Measurements from ENCODE around the gene VSIR.

VSIR gene

GRCh38 chr10:71819985-71820384 lies 46.7 kb upstream of the VSIR start:
- H3K36me3 ChIP-seq (ENCODE audit: insufficient read depth, low read length), result peaks cover 84% of the 10 kb centered on the region; the same call in 1 of the 2 replicates
- no peak overlapping the region for H2AFZ ChIP-seq (ENCODE audit: low read length)
- peaks cover 8% of the 10 kb centered on the region for H3K4me1 ChIP-seq (ENCODE audit: insufficient read depth, low read length, poor library complexity, severe bottlenecking)
- TF ChIP-seq CTCF (conservative IDR thresholded peaks at IDR 0.05; ENCODE audit: low read length) (no peak), EZH2phosphoT487 (IDR thresholded peaks at IDR 0.05; ENCODE audit: borderline replicate concordance) (no peak)
- no peak overlapping the region for H3K4me3 ChIP-seq (ENCODE audit: low read length, poor library complexity, severe bottlenecking)
- H3K79me2 ChIP-seq (ENCODE audit: insufficient read depth, low read length), result no peaks in the 10 kb centered on the region
- no peak overlapping the region for H3K4me2 ChIP-seq (ENCODE audit: low read depth, low read length, poor library complexity, severe bottlenecking)
- H4K20me1 ChIP-seq (ENCODE audit: insufficient read depth, low read length, poor library complexity, severe bottlenecking), result no peaks in the 10 kb centered on the region
- no peaks in the 10 kb centered on the region for H3K27me3 ChIP-seq (ENCODE audit: insufficient read depth, low read length, poor library complexity, severe bottlenecking)
- H3K9me2 ChIP-seq (replicated peaks; ENCODE audit: low read depth, low read length), result no peaks in the 10 kb centered on the region
- H3F3A ChIP-seq (ENCODE audit: low read depth), result no peaks in the 10 kb centered on the region
- H3K9ac ChIP-seq (ENCODE audit: low read depth, low read length, poor library complexity, severe bottlenecking), result no peak overlapping the region
- H3K9me3 ChIP-seq (ENCODE audit: insufficient read depth, low read depth, low read length), result no peaks in the 10 kb centered on the region

- Histone ChIP-seq H3K4me1 (ENCODE audit: insufficient read depth, low read length, poor library complexity, severe bottlenecking) (peaks cover 8% of the 10 kb centered on the region), H3K9me2 (replicated peaks; ENCODE audit: low read depth, low read length) (no peaks in the 10 kb centered on the region), H3K27me3 (ENCODE audit: insufficient read depth, low read length, poor library complexity, severe bottlenecking) (no peaks in the 10 kb centered on the region), H3K36me3 (ENCODE audit: insufficient read depth, low read length) (peaks cover 79% of the 10 kb centered on the region; the same call in 1 of the 2 replicates), H3K79me2 (ENCODE audit: insufficient read depth, low read length) (no peaks in the 10 kb centered on the region), H3K4me3 (ENCODE audit: low read length, poor library complexity, severe bottlenecking) (no peak overlapping the region), H2AFZ (ENCODE audit: low read length) (no peak overlapping the region), H3F3A (ENCODE audit: low read depth) (no peaks in the 10 kb centered on the region), H4K20me1 (ENCODE audit: insufficient read depth, low read length, poor library complexity, severe bottlenecking) (no peaks in the 10 kb centered on the region), H3K4me2 (ENCODE audit: low read depth, low read length, poor library complexity, severe bottlenecking) (no peak overlapping the region), H3K9me3 (ENCODE audit: insufficient read depth, low read depth, low read length) (no peaks in the 10 kb centered on the region), H3K9ac (ENCODE audit: low read depth, low read length, poor library complexity, severe bottlenecking) (no peak overlapping the region)
- TF ChIP-seq EZH2phosphoT487 (IDR thresholded peaks at IDR 0.05; ENCODE audit: borderline replicate concordance) (no peak), CTCF (conservative IDR thresholded peaks at IDR 0.05; ENCODE audit: low read length) (no peak)
Observed at GRCh38 chr10:71819441-71819861, 46.1 kb upstream of the VSIR start.

DNA sequence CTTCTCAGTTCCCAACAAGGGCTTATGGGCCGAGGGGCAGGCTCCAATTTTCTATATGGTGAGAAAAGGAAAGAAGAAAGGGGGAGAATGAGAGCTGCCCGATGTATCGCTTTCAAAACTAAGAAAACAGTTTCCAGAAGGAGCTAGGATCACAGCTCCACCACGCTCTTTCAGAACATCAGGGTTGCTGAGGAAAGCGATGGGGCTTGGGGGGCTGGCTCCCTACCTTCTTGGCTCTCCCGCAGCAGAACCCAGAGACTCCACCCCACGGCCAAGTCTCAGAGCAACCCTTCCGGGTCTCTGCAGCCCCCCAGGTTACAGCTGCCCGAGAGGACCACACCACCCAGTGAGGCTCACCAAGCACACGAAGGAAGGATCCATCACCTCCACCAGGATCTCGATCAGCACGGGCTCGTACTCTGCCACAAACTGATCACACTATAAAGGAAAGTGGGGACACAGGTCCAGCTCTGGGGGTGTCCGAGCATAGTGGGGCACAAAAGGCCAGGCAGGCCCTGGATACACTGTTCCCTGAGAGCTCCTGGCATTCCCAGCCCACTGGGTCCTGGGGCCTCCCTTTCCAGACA lies 45.4 kb upstream of the VSIR start:
- no peaks in the 10 kb centered on the region for H3K9me2 ChIP-seq (replicated peaks; ENCODE audit: low read depth, low read length)
- H3K4me2 ChIP-seq (ENCODE audit: low read depth, low read length, poor library complexity, severe bottlenecking), result no peak overlapping the region
- no peaks in the 10 kb centered on the region for H3K79me2 ChIP-seq (ENCODE audit: insufficient read depth, low read length)
- no peaks in the 10 kb centered on the region for H4K20me1 ChIP-seq (ENCODE audit: insufficient read depth, low read length, poor library complexity, severe bottlenecking)
- no peak for TF ChIP-seq EZH2phosphoT487 (IDR thresholded peaks at IDR 0.05; ENCODE audit: borderline replicate concordance)
- no peak for TF ChIP-seq CTCF (conservative IDR thresholded peaks at IDR 0.05; ENCODE audit: low read length)
- no peak overlapping the region for H3K9ac ChIP-seq (ENCODE audit: low read depth, low read length, poor library complexity, severe bottlenecking)
- H3K4me3 ChIP-seq (ENCODE audit: low read length, poor library complexity, severe bottlenecking), result no peak overlapping the region
- H3K4me1 ChIP-seq (ENCODE audit: insufficient read depth, low read length, poor library complexity, severe bottlenecking), result peaks cover 8% of the 10 kb centered on the region
- H2AFZ ChIP-seq (ENCODE audit: low read length), result no peak overlapping the region
- peaks cover 72% of the 10 kb centered on the region; the same call in 1 of the 2 replicates for H3K36me3 ChIP-seq (ENCODE audit: insufficient read depth, low read length)
- H3K27me3 ChIP-seq (ENCODE audit: insufficient read depth, low read length, poor library complexity, severe bottlenecking), result no peaks in the 10 kb centered on the region
- H3F3A ChIP-seq (ENCODE audit: low read depth), result no peaks in the 10 kb centered on the region
- no peaks in the 10 kb centered on the region for H3K9me3 ChIP-seq (ENCODE audit: insufficient read depth, low read depth, low read length)
